Astrocyte (in vitro differentiated cells and primary cell): Measurements from ENCODE around the gene HSPA1A.

ENCODE experiments used
- EZH2 ChIP-seq: IDR thresholded peaks from 2 replicates; pipeline ENCODE4 v1.6.1; 2012; ENCODE audit warnings: mild to moderate bottlenecking, low read length, inconsistent platforms; ENCODE audit not compliant: insufficient read depth
- TF ChIP-seq, protein P1 (sequence below): IDR thresholded peaks from 2 replicates; pipeline ENCODE4 v1.5.1; 2011; ENCODE audit warnings: low read depth, mild to moderate bottlenecking, inconsistent platforms, low read length, moderate library complexity; ENCODE audit not compliant: insufficient read depth

DNA sequence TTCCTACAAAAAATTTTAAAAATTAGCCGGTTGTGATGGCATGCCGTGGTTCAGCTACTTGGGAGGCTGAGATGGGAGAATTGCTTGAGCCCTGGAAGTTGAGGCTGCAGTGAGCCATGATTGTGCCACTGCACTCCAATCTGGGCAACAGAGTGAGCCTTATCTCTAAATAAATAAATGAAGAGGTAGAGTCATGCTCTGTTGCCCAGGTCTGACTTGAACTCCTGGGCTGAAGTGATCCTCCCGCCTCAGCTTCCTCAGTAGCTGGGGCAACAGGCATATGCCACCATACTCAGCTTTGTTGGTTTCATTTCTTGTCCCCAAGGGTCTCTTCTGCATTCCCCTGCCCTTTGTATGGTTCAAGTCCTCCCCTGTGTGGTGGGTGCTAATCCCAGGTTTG, 29.2 kb downstream of the HSPA1A start:
- TF ChIP-seq, protein P1, sequence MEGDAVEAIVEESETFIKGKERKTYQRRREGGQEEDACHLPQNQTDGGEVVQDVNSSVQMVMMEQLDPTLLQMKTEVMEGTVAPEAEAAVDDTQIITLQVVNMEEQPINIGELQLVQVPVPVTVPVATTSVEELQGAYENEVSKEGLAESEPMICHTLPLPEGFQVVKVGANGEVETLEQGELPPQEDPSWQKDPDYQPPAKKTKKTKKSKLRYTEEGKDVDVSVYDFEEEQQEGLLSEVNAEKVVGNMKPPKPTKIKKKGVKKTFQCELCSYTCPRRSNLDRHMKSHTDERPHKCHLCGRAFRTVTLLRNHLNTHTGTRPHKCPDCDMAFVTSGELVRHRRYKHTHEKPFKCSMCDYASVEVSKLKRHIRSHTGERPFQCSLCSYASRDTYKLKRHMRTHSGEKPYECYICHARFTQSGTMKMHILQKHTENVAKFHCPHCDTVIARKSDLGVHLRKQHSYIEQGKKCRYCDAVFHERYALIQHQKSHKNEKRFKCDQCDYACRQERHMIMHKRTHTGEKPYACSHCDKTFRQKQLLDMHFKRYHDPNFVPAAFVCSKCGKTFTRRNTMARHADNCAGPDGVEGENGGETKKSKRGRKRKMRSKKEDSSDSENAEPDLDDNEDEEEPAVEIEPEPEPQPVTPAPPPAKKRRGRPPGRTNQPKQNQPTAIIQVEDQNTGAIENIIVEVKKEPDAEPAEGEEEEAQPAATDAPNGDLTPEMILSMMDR: no peak
- no peak for TF ChIP-seq EZH2
